A172 (cell line): ENCODE results near the gene HYDIN. TPM values are rescaled to one million over a fixed set of nuclear protein-coding genes. Genes with fewer than 3 reads are reported as not detected.

ENCODE experiments used
- DNase-seq: peaks from one replicate; pipeline ENCODE4 v3.0.0-alpha.2; 2015; ENCODE audit warnings: low spot score
- total RNA-seq: library from RNA; depleted of rRNA; stranded (reverse); fragments of >200 nt; shearing (Covaris generic); gene quantifications from 2 replicates; pipeline ENCODE4 v1.2.3, GENCODE V29; 2014; rRNA removed

The HYDIN gene
- total RNA-seq, 1 experiment from 2014 or later: 0.31 TPM

DNA sequence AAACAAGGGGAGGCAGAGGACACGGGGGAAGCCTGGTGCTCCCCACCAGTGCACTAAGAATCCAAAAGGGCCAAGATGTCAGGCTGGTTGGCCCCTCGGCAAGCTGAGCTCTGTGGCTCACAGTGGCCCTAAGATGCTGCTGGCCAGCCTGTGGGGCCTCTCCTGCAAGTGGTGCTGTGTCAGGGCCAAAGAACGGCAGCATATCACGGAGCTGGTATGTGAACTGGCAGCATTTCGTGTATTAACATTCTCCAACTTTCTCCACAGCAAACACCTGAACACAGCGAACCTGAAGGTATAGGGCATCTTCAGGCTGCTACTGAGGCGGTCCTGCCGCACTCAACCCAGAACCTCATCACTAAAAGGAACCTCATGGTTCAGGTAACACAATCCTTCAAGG lies 464.3 kb downstream of the HYDIN start:
- DNase-seq: no peak

DNA sequence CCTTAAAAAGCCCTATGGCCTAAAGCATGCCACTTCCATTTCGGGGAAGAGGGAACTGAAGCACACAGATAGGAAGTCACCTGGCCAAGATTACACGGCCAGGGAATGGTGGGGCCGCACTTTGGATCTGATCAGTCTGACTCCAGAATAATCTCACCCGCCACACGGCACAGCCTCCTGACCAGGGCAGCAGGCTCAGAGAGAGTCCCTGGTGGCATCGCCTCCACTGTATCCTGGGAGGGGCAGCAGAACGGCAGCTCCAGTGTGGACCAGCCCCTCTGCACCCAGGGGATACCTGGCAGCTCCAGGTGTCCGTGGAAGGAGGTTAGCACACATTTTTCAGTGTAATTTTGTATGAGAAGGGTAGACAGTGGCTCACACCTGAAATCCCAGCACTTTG lies 465.0 kb downstream of the HYDIN start:
- no peak for DNase-seq

GRCh38 chr16:70764632-70765031 lies 465.9 kb downstream of the HYDIN start:
- DNase-seq: no peak

DNA sequence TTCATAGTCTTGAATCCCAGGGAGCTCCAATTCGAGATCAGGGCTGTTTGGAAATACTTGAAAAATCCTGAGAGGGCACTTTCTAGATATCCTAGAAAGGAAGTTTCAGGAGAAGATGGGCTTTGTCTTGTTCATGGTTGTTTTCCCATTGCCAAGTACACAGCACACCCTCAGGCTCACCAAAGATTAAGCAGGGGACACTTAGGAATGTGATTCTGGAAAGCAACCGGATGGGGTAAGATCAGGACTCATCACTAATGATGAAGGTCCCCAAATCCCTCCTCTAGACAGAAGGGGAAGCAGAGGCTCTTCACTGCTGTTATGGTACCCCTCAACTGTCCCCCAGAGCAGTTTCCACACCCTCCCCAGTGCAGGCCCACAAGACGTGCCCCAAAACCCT lies 470.3 kb downstream of the HYDIN start:
- DNase-seq: no peak

DNA sequence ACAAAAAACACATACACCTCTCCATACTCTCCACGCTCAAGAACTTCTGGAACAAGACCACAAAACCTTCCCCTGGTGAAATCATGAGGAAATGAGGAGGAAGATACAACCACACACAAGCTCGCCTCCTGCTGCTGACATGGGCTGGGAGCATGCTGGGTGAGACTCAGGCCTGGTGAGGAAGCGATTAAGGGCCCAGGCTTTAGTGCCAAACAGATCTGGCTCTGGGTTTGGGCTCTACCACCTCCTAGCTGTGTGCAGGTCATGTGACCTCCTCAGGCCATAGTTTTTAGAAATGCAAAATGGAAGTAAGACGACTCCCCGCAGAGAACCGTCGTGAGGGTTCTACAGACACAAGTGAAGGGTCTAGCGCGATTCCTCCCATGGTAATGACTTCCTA lies 470.9 kb downstream of the HYDIN start:
- DNase-seq: no peak

- no peak for DNase-seq
These were observed 471.7 kb downstream of the HYDIN start for GRCh38 chr16:70758786-70759185.

Other genes starting within 250 kb of the HYDIN start
- gene CMTR2, start 58.7 kb upstream of the HYDIN start, total RNA-seq: 48.7 and 74.4 TPM in 2 replicates
- gene CALB2, start 128.0 kb upstream of the HYDIN start, total RNA-seq: 2.6 and 5.2 TPM in 2 replicates
- gene TLE7, start 211.3 kb upstream of the HYDIN start, total RNA-seq: not detected in 2 replicates
- 10.1 and 16.3 TPM in 2 replicates for gene ZNF23, start 231.5 kb upstream of the HYDIN start, total RNA-seq